OCI-LY1 (cell line): ENCODE measurements around the gene POC1A.

Experiments
- H2AFZ ChIP-seq: fragments of 200-600 bp; sonication (generic), shearing (Covaris generic); 2 replicates; pipeline ENCODE4 v1.6.0; 2014; ENCODE audit warnings: antibody characterized with exemption, mild to moderate bottlenecking, low read length
- H3F3A ChIP-seq: fragments of 200-600 bp; sonication (generic), shearing (Covaris generic); 2 replicates; pipeline ENCODE4 v1.6.0; 2014; ENCODE audit warnings: mild to moderate bottlenecking, antibody characterized with exemption, low read length, moderate library complexity; ENCODE audit not compliant: insufficient read depth
- H3K27ac ChIP-seq: fragments of 200-600 bp; sonication (generic); 2 replicates; pipeline ENCODE4 v1.5.1; 2014; ENCODE audit warnings: low read length, mixed run types, mild to moderate bottlenecking, low read depth; ENCODE audit not compliant: poor library complexity, severe bottlenecking
- H3K27me3 ChIP-seq: fragments of 200-600 bp; sonication (generic); 2 replicates; pipeline ENCODE4 v1.6.0; 2014; ENCODE audit warnings: antibody characterized with exemption, mild to moderate bottlenecking, low read length, moderate library complexity; ENCODE audit not compliant: insufficient read depth
- H3K36me3 ChIP-seq: fragments of 200-600 bp; sonication (generic); 2 replicates; pipeline ENCODE4 v1.6.1; 2014; ENCODE audit warnings: mild to moderate bottlenecking, antibody characterized with exemption, low read length, moderate library complexity, mixed read lengths; ENCODE audit not compliant: insufficient read depth
- H3K4me1 ChIP-seq: fragments of 200-600 bp; sonication (generic); 2 replicates; pipeline ENCODE4 v1.5.1; 2014; ENCODE audit warnings: mild to moderate bottlenecking, low read length, moderate library complexity; ENCODE audit not compliant: insufficient read depth, severe bottlenecking
- H3K4me2 ChIP-seq: fragments of 200-600 bp; sonication (generic), shearing (Covaris generic); 2 replicates; pipeline ENCODE4 v1.6.1; 2014; ENCODE audit warnings: low read length
- H3K4me3 ChIP-seq: fragments of 200-600 bp; sonication (generic); 2 replicates; pipeline ENCODE4 v1.5.1; 2014; ENCODE audit warnings: low read length, low read depth, mild to moderate bottlenecking, mixed read lengths; ENCODE audit not compliant: poor library complexity, severe bottlenecking
- H3K79me2 ChIP-seq: fragments of 200-600 bp; shearing (Covaris generic); 2 replicates; pipeline ENCODE4 v1.6.1; 2016; ENCODE audit warnings: mixed run types, low read length, mixed read lengths; ENCODE audit not compliant: insufficient read depth
- H3K9ac ChIP-seq: fragments of 200-600 bp; sonication (generic), shearing (Covaris generic); 2 replicates; pipeline ENCODE4 v1.6.1; 2014; ENCODE audit warnings: mild to moderate bottlenecking, low read length, mixed read lengths
- H3K9me2 ChIP-seq: fragments of 200-600 bp; sonication (generic), shearing (Covaris generic); 2 replicates; pipeline ENCODE4 v1.6.1; 2014; ENCODE audit warnings: low read depth, mild to moderate bottlenecking, low read length, mixed read lengths
- H3K9me3 ChIP-seq: fragments of 200-600 bp; shearing (Covaris generic); 2 replicates; pipeline ENCODE4 v1.6.1; 2014; ENCODE audit warnings: low read length, mixed read lengths
- H4K20me1 ChIP-seq: fragments of 200-600 bp; sonication (generic), shearing (Covaris generic); 2 replicates; pipeline ENCODE4 v1.6.0; 2016; ENCODE audit warnings: mild to moderate bottlenecking, low read length; ENCODE audit not compliant: insufficient read depth
- CTCF ChIP-seq: fragments of 200-600 bp; sonication (generic), shearing (Covaris generic); IDR thresholded peaks from 2 replicates; pipeline ENCODE4 v1.5.1; 2017; ENCODE audit warnings: mild to moderate bottlenecking, antibody characterized with exemption, low read length, moderate library complexity, mixed read lengths
- EZH2 ChIP-seq: fragments of 200-600 bp; sonication (generic), shearing (Covaris generic); IDR thresholded peaks from 2 replicates; pipeline ENCODE4 v1.8.0; 2017; ENCODE audit warnings: borderline replicate concordance, mixed run types, mild to moderate bottlenecking, antibody characterized with exemption, low read length, moderate library complexity, mixed read lengths

Gene POC1A

GRCh38 chr3:52092271-52092660 lies 62.0 kb downstream of the POC1A start:
- TF ChIP-seq EZH2: no peak
- no peak for TF ChIP-seq CTCF
- H3F3A ChIP-seq: no peaks in the 10 kb centered on the region
- peaks cover 7% of the 10 kb centered on the region; the same call in 1 of the 2 replicates for H3K36me3 ChIP-seq
- no peaks in the 10 kb centered on the region for H3K79me2 ChIP-seq
- no peaks in the 10 kb centered on the region for H3K4me1 ChIP-seq
- H3K9me3 ChIP-seq: no peaks in the 10 kb centered on the region
- H3K27ac ChIP-seq: no peak overlapping the region
- no peak overlapping the region for H2AFZ ChIP-seq
- H4K20me1 ChIP-seq: no peaks in the 10 kb centered on the region
- no peaks in the 10 kb centered on the region for H3K27me3 ChIP-seq
- H3K9ac ChIP-seq: no peak overlapping the region
- H3K9me2 ChIP-seq: no peaks in the 10 kb centered on the region
- no peak overlapping the region for H3K4me3 ChIP-seq
- H3K4me2 ChIP-seq: no peak overlapping the region

GRCh38 chr3:52091586-52092270 lies 62.5 kb downstream of the POC1A start:
- H3K9ac ChIP-seq: no peak overlapping the region
- no peak overlapping the region for H3K4me3 ChIP-seq
- no peak overlapping the region for H3K4me2 ChIP-seq
- TF ChIP-seq EZH2: no peak
- no peak for TF ChIP-seq CTCF
- H3K27me3 ChIP-seq: no peaks in the 10 kb centered on the region
- H3K9me3 ChIP-seq: no peaks in the 10 kb centered on the region
- no peaks in the 10 kb centered on the region for H3K9me2 ChIP-seq
- H4K20me1 ChIP-seq: no peaks in the 10 kb centered on the region
- no peaks in the 10 kb centered on the region for H3K4me1 ChIP-seq
- H3K79me2 ChIP-seq: no peaks in the 10 kb centered on the region
- no peaks in the 10 kb centered on the region for H3F3A ChIP-seq
- peaks cover 4% of the 10 kb centered on the region; the same call in 1 of the 2 replicates for H3K36me3 ChIP-seq
- H3K27ac ChIP-seq: no peak overlapping the region
- no peak overlapping the region for H2AFZ ChIP-seq

GRCh38 chr3:52090933-52091468 lies 63.2 kb downstream of the POC1A start:
- TF ChIP-seq CTCF (no peak), EZH2 (no peak)
- no peaks in the 10 kb centered on the region for H3F3A ChIP-seq
- no peak overlapping the region for H2AFZ ChIP-seq
- no peaks in the 10 kb centered on the region for H4K20me1 ChIP-seq
- H3K27ac ChIP-seq: no peak overlapping the region
- peaks cover 4% of the 10 kb centered on the region; the same call in 1 of the 2 replicates for H3K36me3 ChIP-seq
- no peaks in the 10 kb centered on the region for H3K9me3 ChIP-seq
- H3K27me3 ChIP-seq: no peaks in the 10 kb centered on the region
- no peak overlapping the region for H3K9ac ChIP-seq
- H3K4me3 ChIP-seq: no peak overlapping the region
- H3K4me2 ChIP-seq: no peak overlapping the region
- no peaks in the 10 kb centered on the region for H3K79me2 ChIP-seq
- H3K4me1 ChIP-seq: no peaks in the 10 kb centered on the region
- H3K9me2 ChIP-seq: no peaks in the 10 kb centered on the region
